Lower leg skin (tissue), 3 donors: ENCODE data around the gene FUT8.

Experiments used
- POLR2A ChIP-seq, 2 donors: fragments of 450-650 bp; IDR thresholded peaks; one replicate each; pipeline ENCODE4 v1.6.1; 2016 to 2017; ENCODE audit warnings: antibody characterized with exemption in 2 of 2, mild to moderate bottlenecking in 1 of 2, moderate library complexity in 1 of 2
- TF ChIP-seq, protein P1 (sequence below), 3 donors: fragments of 450-650 bp; IDR thresholded peaks; one replicate each; pipeline ENCODE4 v1.5.1; 2016; ENCODE audit warnings: antibody characterized with exemption in 3 of 3, mild to moderate bottlenecking in 3 of 3, moderate library complexity in 2 of 3

DNA sequence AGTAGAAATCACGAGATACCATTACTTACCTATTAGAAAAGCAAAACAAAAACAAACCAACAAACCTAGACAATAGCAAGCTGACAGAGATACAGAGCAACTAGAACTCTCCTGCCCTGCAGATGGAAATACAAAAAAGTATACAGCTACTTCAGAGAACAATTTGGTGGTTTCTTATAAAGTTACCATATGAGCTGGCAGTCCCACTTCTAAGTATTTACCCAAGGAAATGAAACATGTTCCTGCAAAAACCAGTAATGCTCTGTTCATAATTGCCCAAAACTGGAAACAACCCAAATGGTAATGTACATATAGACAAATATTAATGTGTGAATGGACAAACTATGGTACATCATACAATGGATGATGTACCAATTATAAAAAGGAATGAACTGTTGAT is 31.7 kb downstream of the FUT8 start:
- TF ChIP-seq POLR2A (IDR thresholded peaks at IDR 0.05): no peak
- TF ChIP-seq, protein P1, sequence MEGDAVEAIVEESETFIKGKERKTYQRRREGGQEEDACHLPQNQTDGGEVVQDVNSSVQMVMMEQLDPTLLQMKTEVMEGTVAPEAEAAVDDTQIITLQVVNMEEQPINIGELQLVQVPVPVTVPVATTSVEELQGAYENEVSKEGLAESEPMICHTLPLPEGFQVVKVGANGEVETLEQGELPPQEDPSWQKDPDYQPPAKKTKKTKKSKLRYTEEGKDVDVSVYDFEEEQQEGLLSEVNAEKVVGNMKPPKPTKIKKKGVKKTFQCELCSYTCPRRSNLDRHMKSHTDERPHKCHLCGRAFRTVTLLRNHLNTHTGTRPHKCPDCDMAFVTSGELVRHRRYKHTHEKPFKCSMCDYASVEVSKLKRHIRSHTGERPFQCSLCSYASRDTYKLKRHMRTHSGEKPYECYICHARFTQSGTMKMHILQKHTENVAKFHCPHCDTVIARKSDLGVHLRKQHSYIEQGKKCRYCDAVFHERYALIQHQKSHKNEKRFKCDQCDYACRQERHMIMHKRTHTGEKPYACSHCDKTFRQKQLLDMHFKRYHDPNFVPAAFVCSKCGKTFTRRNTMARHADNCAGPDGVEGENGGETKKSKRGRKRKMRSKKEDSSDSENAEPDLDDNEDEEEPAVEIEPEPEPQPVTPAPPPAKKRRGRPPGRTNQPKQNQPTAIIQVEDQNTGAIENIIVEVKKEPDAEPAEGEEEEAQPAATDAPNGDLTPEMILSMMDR (IDR thresholded peaks at IDR 0.05): no peak
